GM19099 (cell line): Measurements from ENCODE around the gene CALHM3.

Experiments used
- POLR2A ChIP-seq: IDR thresholded peaks from 3 replicates; pipeline ENCODE4 v1.6.1; 2011; ENCODE audit warnings: low read depth; ENCODE audit not compliant: insufficient read length; ENCODE audit errors: extremely low read depth

The CALHM3 gene

GRCh38 chr10:103481974-103482531 is 3.0 kb upstream of the CALHM3 start:
- no peak for TF ChIP-seq POLR2A

DNA sequence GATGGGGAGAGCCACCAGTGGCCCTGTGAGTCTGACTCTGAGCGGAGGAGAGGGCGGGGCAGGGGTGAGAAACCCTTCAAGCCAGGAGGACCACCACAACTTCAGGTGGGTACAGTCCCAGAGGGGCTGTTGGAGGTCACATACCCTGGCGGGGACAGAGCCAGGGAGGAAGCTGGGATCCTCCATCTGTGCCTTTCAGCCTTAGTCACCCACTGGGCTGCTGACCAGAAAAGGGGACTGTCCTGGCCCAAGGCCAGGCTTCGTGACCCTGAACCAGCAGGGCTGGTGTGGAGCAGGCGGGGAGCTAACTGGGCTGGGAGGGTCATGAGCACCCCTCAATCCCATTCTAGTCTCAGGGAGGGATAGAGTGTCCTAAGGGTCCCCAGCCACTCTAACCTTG is 1.5 kb upstream of the CALHM3 start:
- TF ChIP-seq POLR2A: no peak

DNA sequence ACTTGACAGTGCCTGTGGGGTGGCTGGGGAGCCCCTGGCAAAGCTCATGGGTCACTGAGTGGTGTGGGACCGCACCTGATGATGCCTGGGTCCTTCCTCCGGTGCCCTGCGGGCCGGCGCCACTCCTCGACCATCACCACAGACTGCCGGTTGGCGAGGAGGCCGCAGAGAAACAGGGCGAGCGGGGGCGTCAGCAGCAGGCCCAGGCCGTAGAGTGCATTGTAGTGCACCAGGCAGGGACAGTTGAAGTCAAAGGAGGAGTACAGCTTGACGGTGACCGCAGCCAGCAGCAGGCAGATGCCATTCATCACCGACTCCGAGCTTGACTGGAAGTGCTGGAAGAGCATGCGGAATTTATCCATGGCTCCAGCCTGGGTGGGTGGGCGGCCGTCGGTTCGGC is 369 bp downstream of the CALHM3 start:
- TF ChIP-seq POLR2A: no peak

GRCh38 chr10:103476046-103476768 is 2.8 kb downstream of the CALHM3 start:
- no peak for TF ChIP-seq POLR2A

DNA sequence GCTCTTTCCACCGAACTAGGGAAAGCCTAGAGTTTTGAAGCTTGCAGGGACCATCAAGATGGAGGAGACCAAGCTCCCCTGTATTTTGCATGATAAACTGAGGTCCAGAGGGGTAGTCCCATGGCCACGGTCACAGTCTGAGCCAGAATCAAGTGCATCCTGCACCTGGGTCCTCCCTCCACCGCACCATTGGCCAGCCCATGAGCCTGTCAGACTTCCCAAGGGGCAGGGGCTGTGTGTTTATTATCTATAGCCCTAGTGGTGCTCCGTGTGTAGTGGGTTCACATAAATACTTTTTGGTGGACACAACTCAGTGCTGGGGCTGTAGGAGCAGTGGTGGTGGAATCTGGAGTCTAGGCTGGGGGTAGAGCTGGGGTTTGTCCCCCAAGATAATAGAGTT is 3.6 kb downstream of the CALHM3 start:
- no peak for TF ChIP-seq POLR2A

- no peak for TF ChIP-seq POLR2A
These were observed 5.0 kb downstream of the CALHM3 start for GRCh38 chr10:103474077-103474476.

- no peak for TF ChIP-seq POLR2A
These were observed 5.8 kb downstream of the CALHM3 start for GRCh38 chr10:103473261-103473671.

DNA sequence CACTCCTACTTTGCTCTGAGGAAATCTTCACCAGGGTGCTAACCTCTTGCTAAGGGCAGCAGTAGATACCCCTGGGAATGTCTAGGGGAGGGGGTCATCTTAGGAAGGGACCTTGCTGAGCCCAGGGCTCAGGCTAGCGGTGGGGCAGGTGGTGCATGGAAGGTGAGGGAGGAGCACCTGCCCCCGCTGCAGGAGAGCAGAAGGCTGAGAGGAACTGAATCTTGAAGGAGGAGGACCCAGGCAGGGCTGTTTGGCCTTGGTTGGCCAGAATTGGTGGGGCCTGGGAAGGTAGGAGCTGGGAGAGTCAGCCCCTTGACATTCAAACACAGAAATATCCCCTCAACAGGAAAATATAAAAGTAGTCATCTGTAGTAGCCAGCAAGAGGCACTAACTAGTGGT is 7.0 kb downstream of the CALHM3 start:
- peak; percentile 67 for TF ChIP-seq POLR2A

DNA sequence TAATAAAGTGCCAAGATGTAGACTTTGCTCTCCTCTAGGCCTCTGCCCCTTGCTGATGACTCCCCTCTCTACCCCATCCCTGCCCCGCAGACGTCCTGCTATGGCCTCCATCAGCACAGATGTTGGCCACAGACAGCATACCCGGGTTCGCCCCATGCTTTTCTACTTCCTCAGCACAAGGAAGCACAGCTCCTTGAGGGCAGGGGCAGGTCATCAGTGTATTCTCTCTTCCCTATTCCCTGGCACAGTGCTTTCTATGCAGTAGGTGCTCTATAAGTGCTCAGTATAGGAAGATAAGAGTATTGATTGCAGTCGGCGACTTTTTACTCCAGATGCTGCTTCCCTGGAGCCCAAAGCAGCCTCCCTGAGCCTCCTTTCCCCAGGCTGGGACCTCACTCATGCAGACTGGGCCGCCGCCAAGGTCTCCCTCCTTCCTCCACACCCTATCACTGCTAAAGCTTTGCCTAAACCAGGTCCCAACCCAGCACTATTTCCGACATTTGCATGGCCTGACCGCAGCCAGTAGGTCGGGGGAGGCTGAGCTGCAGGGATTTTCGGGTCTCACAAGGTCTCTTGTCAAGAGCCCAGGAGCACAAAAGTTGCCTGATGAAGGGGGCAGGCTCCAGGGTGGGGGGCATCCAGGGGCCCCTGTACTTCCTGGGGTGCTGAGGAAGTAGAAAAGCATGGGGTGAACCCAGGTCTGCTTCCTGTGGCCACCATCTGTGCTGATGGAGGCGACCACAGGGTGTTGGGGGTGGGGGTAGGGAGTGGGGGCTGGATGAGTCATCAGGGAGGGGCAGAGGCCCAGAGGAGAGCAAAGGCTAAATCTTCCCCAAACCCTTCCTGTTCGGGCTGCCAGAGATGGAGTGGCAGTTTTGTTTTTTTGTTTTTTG is 8.0 kb downstream of the CALHM3 start:
- TF ChIP-seq POLR2A: peak; percentile 75

DNA sequence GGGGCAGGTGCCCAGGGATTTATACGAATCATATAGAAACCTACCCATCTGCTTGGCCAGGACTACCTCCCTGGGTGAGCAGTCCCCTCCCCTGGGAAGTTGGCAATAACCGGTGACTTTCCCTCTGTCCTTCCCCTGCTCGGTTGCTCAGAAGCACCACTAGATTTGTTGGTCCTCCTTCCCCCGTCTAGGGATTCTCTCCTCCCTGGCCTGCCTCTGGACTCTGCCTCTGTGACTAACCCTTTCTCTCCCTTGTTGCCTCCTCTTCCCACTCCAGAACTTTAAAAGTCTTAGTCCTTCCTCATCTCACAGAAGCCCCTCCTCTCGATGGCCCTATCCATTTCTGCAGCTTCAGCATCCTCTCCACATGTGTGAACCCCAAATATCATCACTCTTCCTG is 9.8 kb downstream of the CALHM3 start:
- no peak for TF ChIP-seq POLR2A

DNA sequence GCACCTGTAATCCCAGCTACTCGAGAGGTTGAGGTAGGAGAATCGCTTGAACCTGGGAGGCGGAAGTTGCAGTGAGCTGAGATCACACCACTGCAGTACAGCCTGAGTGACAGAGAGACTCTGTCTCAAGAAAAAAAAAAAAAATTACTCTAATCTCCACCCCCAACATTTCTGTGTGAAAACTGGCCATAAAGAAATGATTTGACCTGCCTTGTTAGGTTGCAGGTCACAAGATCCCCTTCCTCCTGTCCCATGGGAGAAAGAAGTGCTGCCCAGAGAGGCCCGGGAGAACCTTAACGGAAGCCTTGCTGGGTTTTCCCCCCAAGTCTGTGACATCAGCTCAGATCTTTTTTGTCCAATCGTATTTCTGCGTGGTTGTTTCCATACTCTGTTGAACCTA is 11.6 kb downstream of the CALHM3 start:
- TF ChIP-seq POLR2A: no peak

DNA sequence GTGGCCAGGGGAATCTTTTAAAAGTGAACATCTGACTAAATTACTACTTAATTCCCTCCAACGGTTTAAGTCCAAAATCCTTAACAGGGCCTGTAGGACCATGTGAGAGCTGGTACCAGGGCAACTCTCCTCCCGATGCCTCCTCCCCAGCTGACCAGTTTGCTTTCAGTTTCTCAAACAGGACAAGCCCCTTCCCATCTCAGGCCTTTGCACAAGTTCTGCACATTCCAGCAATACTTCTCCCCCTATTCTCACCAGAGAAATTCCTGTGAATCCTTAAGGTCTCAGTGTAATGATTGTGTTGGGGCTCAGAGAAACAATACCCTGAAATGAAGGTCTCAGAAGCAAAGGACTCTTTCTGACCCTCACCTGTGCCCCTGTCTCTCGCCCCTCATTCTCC is 12.3 kb downstream of the CALHM3 start:
- no peak for TF ChIP-seq POLR2A

- no peak for TF ChIP-seq POLR2A
These were observed 13.4 kb downstream of the CALHM3 start for GRCh38 chr10:103465411-103466179.

DNA sequence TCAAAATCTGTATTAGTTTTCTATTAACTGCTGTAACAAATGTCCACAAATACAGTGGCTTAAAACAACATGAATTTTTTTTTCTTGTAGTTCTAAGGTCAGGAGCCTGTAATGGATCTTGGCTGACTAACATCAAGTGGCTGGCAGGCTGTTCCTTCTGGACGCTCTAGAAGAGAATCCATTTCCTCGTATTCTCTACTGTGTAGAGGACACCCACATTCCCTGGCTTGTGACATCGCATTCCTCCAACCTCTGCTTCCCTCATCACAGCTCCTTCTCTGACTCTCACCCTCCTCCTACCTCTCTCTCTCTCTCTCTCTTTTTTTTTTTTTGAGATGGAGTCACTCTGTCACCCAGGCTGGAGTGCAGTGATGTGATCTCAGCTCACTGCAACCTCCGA is 15.5 kb downstream of the CALHM3 start:
- TF ChIP-seq POLR2A: no peak

DNA sequence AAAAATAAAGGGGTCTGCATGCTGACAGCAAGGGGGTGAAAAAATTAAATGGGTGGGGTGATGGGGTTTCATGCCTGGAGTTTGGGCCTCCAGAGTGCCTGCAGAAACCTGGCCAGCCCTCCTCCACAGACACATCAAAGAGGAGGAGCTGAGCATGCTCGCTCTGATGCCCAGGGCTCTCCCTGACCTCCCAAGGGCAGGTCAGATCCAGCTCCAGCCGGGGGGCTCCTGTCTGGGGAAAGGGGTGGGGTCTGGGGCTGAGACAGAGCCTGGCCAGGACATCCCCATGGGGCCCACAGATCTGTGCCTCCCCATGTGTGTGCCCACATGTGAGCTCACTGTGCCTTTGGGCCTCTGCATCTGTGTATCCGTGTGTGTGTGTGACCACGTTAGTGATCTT is 19.4 kb downstream of the CALHM3 start:
- TF ChIP-seq POLR2A: no peak

DNA sequence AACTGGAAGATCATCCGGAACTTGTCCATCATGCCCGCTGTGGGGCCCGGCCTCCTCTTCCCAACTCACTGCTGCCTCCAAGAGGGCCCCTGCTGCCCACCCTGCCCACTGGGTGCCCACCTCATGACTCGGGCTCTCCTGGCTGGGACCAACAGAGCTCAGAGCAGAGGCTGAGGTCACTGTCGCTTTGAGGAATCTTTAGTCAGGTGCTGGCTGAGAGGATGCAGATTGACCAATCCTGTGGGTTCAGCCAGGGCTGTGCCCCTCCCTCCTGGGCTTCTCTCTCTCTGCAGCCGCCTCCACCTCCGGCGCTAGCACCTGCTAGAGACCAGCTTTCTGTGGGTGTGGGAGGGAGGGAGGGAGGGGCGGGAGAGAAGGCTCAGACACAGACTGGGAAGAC is 20.3 kb downstream of the CALHM3 start, which contains the start of gene CALHM1:
TSS of gene CALHM1 (minus strand) at position 181 of the 400 bp plus-strand sequence. CDS start at position 32, 149 bp downstream.
- no peak for TF ChIP-seq POLR2A
